Endodermal cell (in vitro differentiated cells): ENCODE data around the gene TMEM238. TPM values are rescaled to one million over a fixed set of nuclear protein-coding genes. Genes with fewer than 3 reads are reported as not detected.

Experiments used
- DNase-seq: peaks from one replicate; pipeline ENCODE4 v3.0.0-alpha.2; 2017
- H3K27ac ChIP-seq: 2 replicates; pipeline ENCODE4 v1.5.1; 2013; ENCODE audit warnings: mild to moderate bottlenecking, low read depth, low read length, moderate library complexity
- H3K27me3 ChIP-seq: 2 replicates; pipeline ENCODE4 v1.6.1; 2013; ENCODE audit warnings: mild to moderate bottlenecking, low read length, moderate library complexity; ENCODE audit not compliant: insufficient read depth, control insufficient read depth, poor library complexity, severe bottlenecking
- H3K36me3 ChIP-seq: 2 replicates; pipeline ENCODE4 v1.7.0; 2013; ENCODE audit warnings: mild to moderate bottlenecking, low read length, moderate library complexity; ENCODE audit not compliant: control insufficient read depth, insufficient read depth
- H3K4me1 ChIP-seq: one replicate; pipeline ENCODE4 v1.7.0; 2013; ENCODE audit warnings: low read length; ENCODE audit not compliant: control insufficient read depth, insufficient read depth
- H3K4me3 ChIP-seq: 2 replicates; pipeline ENCODE4 v1.5.1; 2013; ENCODE audit warnings: mild to moderate bottlenecking, low read length, moderate library complexity
- H3K9ac ChIP-seq: 2 replicates; pipeline ENCODE4 v1.6.1; 2013; ENCODE audit warnings: mild to moderate bottlenecking, low read length, moderate library complexity; ENCODE audit not compliant: poor library complexity, severe bottlenecking; ENCODE audit errors: extremely low read depth
- H3K9me3 ChIP-seq: 2 replicates; pipeline ENCODE4 v1.6.1; 2013; ENCODE audit warnings: mild to moderate bottlenecking, low read length, moderate library complexity; ENCODE audit not compliant: control insufficient read depth
- H3K27ac Mint-ChIP-seq: 2 replicates; pipeline ENCODE4 v1.8.0; 2020; ENCODE audit warnings: mixed read lengths
- H3K27me3 Mint-ChIP-seq: 2 replicates; pipeline ENCODE4 v1.8.0; 2021; ENCODE audit warnings: mild to moderate bottlenecking, mixed read lengths; ENCODE audit not compliant: insufficient read depth
- H3K36me3 Mint-ChIP-seq: 2 replicates; pipeline ENCODE4 v1.8.0; 2020; ENCODE audit warnings: low read depth, mixed read lengths
- H3K4me1 Mint-ChIP-seq: 2 replicates; pipeline ENCODE4 v1.8.0; 2020; ENCODE audit warnings: mixed read lengths
- H3K4me3 Mint-ChIP-seq: 2 replicates; pipeline ENCODE4 v1.8.0; 2020; ENCODE audit warnings: mild to moderate bottlenecking, moderate library complexity, mixed read lengths
- H3K9me3 Mint-ChIP-seq: 2 replicates; pipeline ENCODE4 v1.8.0; 2020; ENCODE audit warnings: mild to moderate bottlenecking, mixed read lengths
- CTCF ChIP-seq: fragments of 200-600 bp; sonication (generic); conservative IDR thresholded peaks from 2 replicates; pipeline ENCODE4 v1.5.0; 2021; ENCODE audit warnings: antibody characterized with exemption, mild to moderate bottlenecking
- WGBS, 2 experiments: methylation state at CpG; one replicate each; pipeline versions ENCODE4 v1.1.5 to v1.1.7; 2013; ENCODE audit warnings: missing lambda C conversion rate in 2 of 2, mixed read lengths in 1 of 2; ENCODE audit not compliant: insufficient coverage in 1 of 2, insufficient read length in 1 of 2; 5-methylcytosine and 5-hydroxymethylcytosine counted together
- total RNA-seq, 2 donors: library from RNA; stranded (reverse); fragmentation: NEBNext Ultra II Directional in 1 of 2; extraction: Animal tissue kit (Norgen Biotek cat#: 25700) in 1 of 2; gene quantifications; 2 replicates in 1 of 2; 3 replicates in 1 of 2; pipeline ENCODE4 v1.2.1, GENCODE V29; 2021

TMEM238 gene
- total RNA-seq, 2 donors from 2014 or later, result 3.9 to 4.4 TPM

DNA sequence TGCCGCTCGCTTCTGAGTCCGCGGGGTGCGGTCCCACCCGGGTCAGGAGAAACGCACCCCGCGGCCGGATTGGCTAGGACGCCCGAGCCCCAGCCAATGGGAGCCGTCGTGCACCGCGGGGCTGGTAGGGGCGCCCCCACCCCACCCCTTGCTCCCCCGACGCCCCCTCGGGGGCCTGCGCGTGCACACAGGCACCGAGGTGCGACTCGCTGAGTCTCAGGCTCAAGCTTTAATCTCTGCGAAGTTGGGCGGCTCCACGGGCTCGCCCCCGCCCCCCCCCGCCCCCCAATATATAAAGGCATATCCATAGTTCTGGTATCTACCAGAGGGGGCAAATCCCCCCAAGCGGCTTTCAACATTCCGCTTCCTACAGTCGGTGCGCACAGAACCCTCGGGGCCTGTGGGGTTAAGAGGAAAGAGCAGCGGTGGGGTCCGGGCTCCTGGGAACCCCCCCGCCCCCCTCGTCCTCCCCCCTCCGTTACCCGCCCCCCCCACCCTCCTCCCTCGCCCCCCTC, 29.3 kb downstream of the TMEM238 start, which contains the start of gene COX6B2:
Gene COX6B2 (minus strand): TSS at position 22 of the 515 bp plus-strand sequence. CDS start 198 bp downstream, outside the sequence.
- WGBS, 2 experiments, result 5 to 9% methylated on average over 15 to 27 of the region's 43 CpGs
- peaks cover 63% of the 10 kb centered on the region for H3K27me3 ChIP-seq

GRCh38 chr19:55353803-55354697, 30.0 kb downstream of the TMEM238 start:
- Histone ChIP-seq H3K4me1 (no peaks in the 10 kb centered on the region), H3K9ac (no peak overlapping the region), H3K27me3 (peaks cover 63% of the 10 kb centered on the region), H3K27ac (no peak overlapping the region), H3K9me3 (no peaks in the 10 kb centered on the region), H3K36me3 (peaks cover 4% of the 10 kb centered on the region), H3K4me3 (peak overlapping the region; percentile 76)
- Mint-ChIP-seq H3K9me3 (no peaks in the 10 kb centered on the region), H3K36me3 (peaks cover 2% of the 10 kb centered on the region), H3K4me1 (no peaks in the 10 kb centered on the region), H3K4me3 (peak overlapping the region; percentile 50), H3K27ac (no peak overlapping the region), H3K27me3 (peaks cover 84% of the 10 kb centered on the region)
- DNase-seq, result peak; percentile 94
- WGBS, 2 experiments, result 3 to 5% methylated on average over 18 to 72 of the region's 72 CpGs
- no peak for TF ChIP-seq CTCF

More for the DNA sequence above, 29.3 kb downstream of the TMEM238 start, which contains the start of gene COX6B2:
- H3K27ac ChIP-seq, result no peak within 1 kb of the TSS
- H3K4me3 ChIP-seq, result peak within 1 kb of the TSS; percentile 76
- Mint-ChIP-seq H3K27ac (no peak within 1 kb of the TSS), H3K27me3 (peaks cover 89% of the 10 kb centered on the region), H3K36me3 (peaks cover 2% of the 10 kb centered on the region), H3K9me3 (no peaks in the 10 kb centered on the region), H3K4me3 (peak within 1 kb of the TSS; percentile 50), H3K4me1 (no peaks in the 10 kb centered on the region)
- no peaks in the 10 kb centered on the region for H3K9me3 ChIP-seq
- H3K9ac ChIP-seq, result no peak within 1 kb of the TSS
- peak; percentile 12 for TF ChIP-seq CTCF
- no peak for DNase-seq
- no peaks in the 10 kb centered on the region for H3K36me3 ChIP-seq
- H3K4me1 ChIP-seq, result no peaks in the 10 kb centered on the region

- peak overlapping the region; percentile 50 for H3K4me3 Mint-ChIP-seq
- H3K27ac ChIP-seq, result no peak overlapping the region
- no peak for DNase-seq
- H3K36me3 Mint-ChIP-seq, result peaks cover 6% of the 10 kb centered on the region
- H3K9me3 ChIP-seq, result no peaks in the 10 kb centered on the region
- peaks cover 63% of the 10 kb centered on the region for H3K27me3 ChIP-seq
- peak overlapping the region; percentile 76 for H3K4me3 ChIP-seq
- 5 to 11% methylated on average over 17 to 24 of the region's 24 CpGs for WGBS, 2 experiments
- H3K27ac Mint-ChIP-seq, result no peak overlapping the region
- no peaks in the 10 kb centered on the region for H3K9me3 Mint-ChIP-seq
- H3K27me3 Mint-ChIP-seq, result peaks cover 77% of the 10 kb centered on the region
- peaks cover 5% of the 10 kb centered on the region for H3K4me1 Mint-ChIP-seq
- no peak overlapping the region for H3K9ac ChIP-seq
- peaks cover 4% of the 10 kb centered on the region for H3K4me1 ChIP-seq
- no peak for TF ChIP-seq CTCF
- H3K36me3 ChIP-seq, result peaks cover 4% of the 10 kb centered on the region
Observed at GRCh38 chr19:55353356-55353802, 30.7 kb downstream of the TMEM238 start.
